NCI-H2171 treated with DMSO at 0.1 percent for 48 hours (cell line): ENCODE data around the gene SOCS4.

Experiments
- DNase-seq: peaks from one replicate; lab custom pipeline; 2025; lab: John Stamatoyannopoulos, UW

Gene SOCS4

DNA sequence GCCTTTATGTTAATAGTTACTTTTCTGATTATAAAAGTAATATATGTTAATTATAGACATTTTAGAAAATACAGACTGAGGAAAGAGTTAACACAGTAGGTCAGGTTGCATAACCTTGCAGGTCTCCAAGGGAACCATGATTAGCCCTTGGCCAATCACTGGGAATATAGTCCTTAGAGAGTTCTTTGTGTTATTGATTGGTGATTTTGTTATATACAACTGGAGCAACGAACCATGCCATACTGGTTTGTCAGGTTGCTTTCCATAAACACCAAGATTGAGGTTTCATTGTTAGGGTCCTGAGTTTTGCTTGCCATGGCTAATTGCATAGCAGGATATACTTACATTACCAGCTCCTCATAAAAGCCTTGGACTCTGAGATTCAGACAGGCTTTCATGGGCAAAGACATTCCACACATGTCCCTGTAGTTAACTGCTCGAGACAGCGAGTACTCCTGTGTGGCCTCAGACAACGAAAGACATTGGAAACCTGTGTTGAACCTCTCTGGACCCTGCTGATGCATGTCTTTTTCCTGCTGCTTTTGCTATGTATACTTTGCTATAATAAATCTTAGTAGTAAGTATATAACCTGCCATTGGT is 58.1 kb downstream of the SOCS4 start:
- no peak for DNase-seq

- no peak for DNase-seq
These were observed 59.9 kb downstream of the SOCS4 start for GRCh38 chr14:55086938-55087337.

- no peak for DNase-seq
These were observed 61.3 kb downstream of the SOCS4 start for GRCh38 chr14:55088356-55088755.

- DNase-seq = peak; percentile 62
These were observed 65.3 kb downstream of the SOCS4 start for GRCh38 chr14:55092341-55092740.

DNA sequence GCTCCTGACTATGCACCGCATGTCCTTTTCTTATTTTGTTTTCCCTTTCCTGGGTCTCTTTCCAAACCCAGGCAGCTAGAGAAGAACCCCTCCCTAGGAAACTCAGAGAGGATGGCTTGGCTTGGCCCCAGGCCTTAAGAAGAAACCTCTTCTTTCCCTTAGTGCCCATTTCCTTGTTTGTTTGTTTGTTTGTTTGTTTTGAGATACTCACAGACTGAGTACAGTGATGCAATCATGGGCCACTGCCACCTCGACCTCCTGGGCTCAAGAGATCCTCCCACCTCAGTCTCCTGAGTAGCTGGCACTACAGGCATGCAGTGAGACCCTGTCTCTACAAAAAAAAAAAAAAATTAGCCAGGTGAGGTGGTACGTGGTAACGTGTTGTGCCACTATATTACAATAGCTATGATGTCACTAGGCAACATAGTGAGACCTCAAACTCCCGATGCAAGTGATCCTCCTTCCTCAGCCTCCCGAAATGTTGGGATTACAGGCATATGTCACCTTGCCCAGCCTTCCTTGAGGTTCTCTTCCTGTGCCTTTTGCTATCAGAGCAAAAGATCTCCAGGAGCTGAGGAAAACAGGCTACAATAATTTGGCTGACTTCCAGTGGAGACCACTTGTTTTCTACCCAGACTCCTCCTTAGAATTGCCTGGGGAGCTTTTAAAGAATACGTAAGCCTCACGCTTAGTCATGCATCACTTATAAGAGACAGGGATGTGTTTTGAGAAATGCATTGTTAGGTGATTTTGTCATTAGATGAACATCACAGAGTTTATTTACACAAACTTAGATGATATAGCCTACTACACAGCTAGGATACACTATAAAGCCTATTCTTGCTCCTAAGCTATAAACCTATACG is 67.5 kb downstream of the SOCS4 start:
- DNase-seq = peak; percentile 78

DNA sequence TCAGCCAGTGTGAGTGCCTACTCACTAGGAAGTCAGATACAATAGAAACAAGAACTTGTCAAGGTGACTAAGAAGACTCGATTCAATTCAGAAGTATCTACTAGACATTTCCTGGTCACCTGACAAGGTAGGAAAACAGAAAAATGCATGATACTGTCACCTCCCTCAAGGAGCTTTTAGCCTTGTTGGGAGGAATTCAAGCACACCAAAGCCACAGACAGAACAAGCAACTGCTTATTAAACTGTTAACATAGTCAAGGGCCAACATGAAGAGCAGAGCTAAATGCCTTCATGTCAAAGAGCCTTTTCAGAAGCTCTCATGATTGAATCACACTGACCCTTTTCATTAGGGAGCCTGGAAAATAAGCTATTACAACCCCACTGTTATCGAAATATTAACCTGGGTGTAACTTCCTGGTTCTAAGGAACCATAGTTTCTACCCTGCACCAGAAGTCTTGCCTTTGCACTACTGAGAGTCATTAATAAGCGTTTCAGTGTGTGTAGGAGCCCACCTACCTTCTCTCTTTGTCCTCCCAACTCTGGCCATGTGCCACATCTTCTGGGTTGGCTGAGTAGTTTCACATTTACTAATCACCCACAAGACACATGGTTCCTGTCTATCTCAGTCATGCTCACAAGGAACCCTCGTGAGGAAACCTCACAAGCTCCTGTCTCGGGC is 71.0 kb downstream of the SOCS4 start:
- DNase-seq = no peak

- DNase-seq = no peak
These were observed 71.5 kb downstream of the SOCS4 start for GRCh38 chr14:55098561-55098898.
